CD4-positive, alpha-beta T cell (primary cell): Measurements from ENCODE around the gene FGFRL1. TPM values are rescaled to one million over a fixed set of nuclear protein-coding genes. Genes with fewer than 3 reads are reported as not detected.

Experiments used
- ATAC-seq: fragments of 200-7000 bp; cut with Tn5 transposase; one replicate; pipeline ENCODE4 v1.10.0; 2022; ENCODE audit warnings: mild to moderate bottlenecking; ENCODE audit not compliant: poor library complexity
- CTCF ChIA-PET: fragments of 350-600 bp; sonication (Branson Sonifier 250); formaldehyde crosslinking; loops from one replicate; lab custom pipeline; 2021; ENCODE audit warnings: antibody characterized with exemption, inconsistent platforms; lab: Charles Lee
- POLR2A ChIA-PET: fragments of 350-600 bp; sonication (Branson Sonifier 250); formaldehyde crosslinking; loops from one replicate; lab custom pipeline; 2021; ENCODE audit warnings: antibody characterized with exemption, inconsistent platforms; lab: Charles Lee
- DNase-seq, 14 experiments: peaks; one replicate each; pipeline ENCODE4 v3.0.0-alpha.2; 2013 to 2020; ENCODE audit warnings: mixed read lengths in 2 of 14
- H3K27ac ChIP-seq, 2 donors: one replicate each; pipeline versions ENCODE4 v1.5.1 to v1.7.0; 2013; ENCODE audit warnings: low read length in 2 of 2, low read depth in 1 of 2, mild to moderate bottlenecking in 1 of 2
- H3K27me3 ChIP-seq, 2 experiments: 1 replicate in 1 of 2; 2 replicates in 1 of 2; pipeline versions ENCODE4 v1.6.1 to v1.7.0; 2013; ENCODE audit warnings: low read length in 2 of 2, control low read depth in 1 of 2, mild to moderate bottlenecking in 1 of 2, moderate library complexity in 1 of 2; ENCODE audit not compliant: insufficient read depth in 2 of 2, control insufficient read depth in 1 of 2
- H3K36me3 ChIP-seq: one replicate; pipeline ENCODE4 v1.6.1; 2013; ENCODE audit warnings: low read length, control low read depth; ENCODE audit not compliant: insufficient read depth
- H3K4me1 ChIP-seq: one replicate; pipeline ENCODE4 v1.6.1; 2013; ENCODE audit warnings: low read length, control low read depth; ENCODE audit not compliant: insufficient read depth
- H3K4me3 ChIP-seq: one replicate; pipeline ENCODE4 v1.5.1; 2013; ENCODE audit warnings: mild to moderate bottlenecking, low read length, moderate library complexity
- H3K9me3 ChIP-seq, 2 experiments: 1 replicate in 1 of 2; 2 replicates in 1 of 2; pipeline versions ENCODE4 v1.6.1 to v1.7.0; 2013; ENCODE audit warnings: low read length in 2 of 2, mild to moderate bottlenecking in 2 of 2, control low read depth in 1 of 2, moderate library complexity in 1 of 2; ENCODE audit not compliant: control insufficient read depth in 1 of 2, insufficient read depth in 1 of 2
- H3K27ac Mint-ChIP-seq: one replicate; pipeline ENCODE4 v1.8.0; 2020; ENCODE audit warnings: mixed read lengths
- H3K27me3 Mint-ChIP-seq: one replicate; pipeline ENCODE4 v1.8.0; 2021; ENCODE audit warnings: mixed read lengths
- H3K36me3 Mint-ChIP-seq: one replicate; pipeline ENCODE4 v1.8.0; 2021; ENCODE audit warnings: low read depth, mixed read lengths
- H3K4me1 Mint-ChIP-seq: one replicate; pipeline ENCODE4 v1.8.0; 2021; ENCODE audit warnings: low read depth, mixed read lengths
- H3K4me3 Mint-ChIP-seq: one replicate; pipeline ENCODE4 v1.8.0; 2020; ENCODE audit warnings: mild to moderate bottlenecking, mixed read lengths
- H3K9me3 Mint-ChIP-seq: one replicate; pipeline ENCODE4 v1.8.0; 2020; ENCODE audit warnings: mixed read lengths
- intact Hi-C, 2 experiments: fragments of 100-400 bp; cut with DNase I in 1 of 2; cut with micrococcal nuclease in 1 of 2; formaldehyde crosslinking; loops; one replicate each; pipeline versions ENCODE4 v1.15.1 to v1.9.0; 2023 to 2025; cut with DNase I, micrococcal nuclease
- total RNA-seq, 174 experiments: library from RNA in 2 of 174; stranded (reverse) in 2 of 174; gene quantifications; one replicate each; pipeline ENCODE4 v1.2.3 and lab custom pipeline; 2021 to 2026
- TF ChIP-seq, protein P1 (sequence below): fragments of 200-600 bp; IDR thresholded peaks from one replicate; pipeline ENCODE4 v1.8.0; 2022; ENCODE audit warnings: antibody characterized with exemption, mild to moderate bottlenecking

Gene FGFRL1
- total RNA-seq, 2 experiments from 2014 or later = 21.8 to 25.0 TPM

DNA sequence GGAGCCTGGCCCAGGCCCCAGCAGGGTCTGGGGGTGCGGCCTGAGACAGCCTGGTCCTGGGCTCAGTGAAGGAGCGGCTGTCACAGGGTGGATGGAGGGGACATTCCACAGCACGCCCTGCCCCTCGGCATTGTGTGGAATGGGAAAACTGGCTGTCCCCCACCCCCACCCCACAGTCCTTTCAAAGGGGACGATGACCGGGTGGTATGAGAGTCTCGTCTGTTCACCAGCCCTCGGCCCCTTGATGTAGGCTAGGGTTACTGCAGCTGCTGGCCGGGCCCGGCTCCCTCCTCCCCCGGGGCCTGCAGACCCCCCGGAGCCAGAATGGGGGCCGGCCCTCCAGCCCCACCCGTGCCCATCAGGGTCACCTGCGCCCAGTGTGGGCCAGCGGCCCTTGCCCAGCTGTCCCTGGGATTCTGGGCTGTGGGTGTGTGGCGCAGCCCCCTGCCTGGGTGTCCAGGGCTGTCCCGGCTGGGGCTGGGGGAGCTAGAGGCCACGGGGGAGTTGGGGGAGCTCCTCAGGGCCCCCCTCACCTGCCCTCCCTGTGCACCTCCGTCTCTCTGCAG lies 11.7 kb downstream of the FGFRL1 start:
- peaks cover 10% of the 10 kb centered on the region for H3K36me3 Mint-ChIP-seq
- no peak overlapping the region for H3K27ac ChIP-seq
- H3K27ac Mint-ChIP-seq = no peak overlapping the region
- H3K4me3 ChIP-seq = no peak overlapping the region
- TF ChIP-seq, protein P1, sequence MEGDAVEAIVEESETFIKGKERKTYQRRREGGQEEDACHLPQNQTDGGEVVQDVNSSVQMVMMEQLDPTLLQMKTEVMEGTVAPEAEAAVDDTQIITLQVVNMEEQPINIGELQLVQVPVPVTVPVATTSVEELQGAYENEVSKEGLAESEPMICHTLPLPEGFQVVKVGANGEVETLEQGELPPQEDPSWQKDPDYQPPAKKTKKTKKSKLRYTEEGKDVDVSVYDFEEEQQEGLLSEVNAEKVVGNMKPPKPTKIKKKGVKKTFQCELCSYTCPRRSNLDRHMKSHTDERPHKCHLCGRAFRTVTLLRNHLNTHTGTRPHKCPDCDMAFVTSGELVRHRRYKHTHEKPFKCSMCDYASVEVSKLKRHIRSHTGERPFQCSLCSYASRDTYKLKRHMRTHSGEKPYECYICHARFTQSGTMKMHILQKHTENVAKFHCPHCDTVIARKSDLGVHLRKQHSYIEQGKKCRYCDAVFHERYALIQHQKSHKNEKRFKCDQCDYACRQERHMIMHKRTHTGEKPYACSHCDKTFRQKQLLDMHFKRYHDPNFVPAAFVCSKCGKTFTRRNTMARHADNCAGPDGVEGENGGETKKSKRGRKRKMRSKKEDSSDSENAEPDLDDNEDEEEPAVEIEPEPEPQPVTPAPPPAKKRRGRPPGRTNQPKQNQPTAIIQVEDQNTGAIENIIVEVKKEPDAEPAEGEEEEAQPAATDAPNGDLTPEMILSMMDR = no peak
- no peak overlapping the region for H3K4me3 Mint-ChIP-seq
- no peaks in the 10 kb centered on the region for H3K9me3 Mint-ChIP-seq
- intact Hi-C loops = no loop called here
- DNase-seq (no peak), ATAC-seq (no peak)
- peaks cover 17% of the 10 kb centered on the region for H3K4me1 Mint-ChIP-seq
- H3K27me3 ChIP-seq = no peaks in the 10 kb centered on the region
- peaks cover 4% of the 10 kb centered on the region for H3K36me3 ChIP-seq
- ChIA-PET POLR2A (no interaction called here), CTCF (no interaction called here)
- peaks cover 0 to 8% of the 10 kb centered on the region in 2 experiments for H3K9me3 ChIP-seq
- H3K27me3 Mint-ChIP-seq = no peaks in the 10 kb centered on the region
- H3K4me1 ChIP-seq = peaks cover 21% of the 10 kb centered on the region

DNA sequence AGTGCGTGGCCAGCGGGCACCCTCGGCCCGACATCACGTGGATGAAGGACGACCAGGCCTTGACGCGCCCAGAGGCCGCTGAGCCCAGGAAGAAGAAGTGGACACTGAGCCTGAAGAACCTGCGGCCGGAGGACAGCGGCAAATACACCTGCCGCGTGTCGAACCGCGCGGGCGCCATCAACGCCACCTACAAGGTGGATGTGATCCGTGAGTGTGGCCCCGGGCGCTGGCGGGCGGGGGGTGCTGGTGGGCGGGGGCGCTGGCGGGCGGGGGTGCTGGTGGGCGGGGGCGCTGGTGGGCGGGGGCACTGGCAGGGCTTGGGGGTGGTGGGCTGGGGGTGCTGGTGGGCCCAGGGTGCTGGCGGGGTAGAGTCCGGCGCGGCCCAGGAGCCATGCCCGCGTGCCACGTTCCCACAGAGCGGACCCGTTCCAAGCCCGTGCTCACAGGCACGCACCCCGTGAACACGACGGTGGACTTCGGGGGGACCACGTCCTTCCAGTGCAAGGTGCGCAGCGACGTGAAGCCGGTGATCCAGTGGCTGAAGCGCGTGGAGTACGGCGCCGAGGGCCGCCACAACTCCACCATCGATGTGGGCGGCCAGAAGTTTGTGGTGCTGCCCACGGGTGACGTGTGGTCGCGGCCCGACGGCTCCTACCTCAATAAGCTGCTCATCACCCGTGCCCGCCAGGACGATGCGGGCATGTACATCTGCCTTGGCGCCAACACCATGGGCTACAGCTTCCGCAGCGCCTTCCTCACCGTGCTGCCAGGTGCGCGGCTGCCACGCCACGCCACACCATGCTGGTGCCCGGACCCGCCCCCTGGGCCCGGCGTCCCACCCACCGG lies 12.7 kb downstream of the FGFRL1 start:
- H3K27ac Mint-ChIP-seq = no peak overlapping the region
- DNase-seq (no peak), ATAC-seq (no peak)
- POLR2A ChIA-PET = no interaction called here
- H3K4me1 ChIP-seq = peaks cover 20% of the 10 kb centered on the region
- H3K4me3 ChIP-seq = no peak overlapping the region
- CTCF ChIA-PET = no interaction called here
- peaks cover 4% of the 10 kb centered on the region for H3K36me3 ChIP-seq
- no peak overlapping the region for H3K4me3 Mint-ChIP-seq
- peaks cover 0 to 8% of the 10 kb centered on the region in 2 experiments for H3K9me3 ChIP-seq
- no peaks in the 10 kb centered on the region for H3K27me3 Mint-ChIP-seq
- H3K4me1 Mint-ChIP-seq = peaks cover 17% of the 10 kb centered on the region
- H3K36me3 Mint-ChIP-seq = peaks cover 10% of the 10 kb centered on the region
- no peak overlapping the region for H3K27ac ChIP-seq
- intact Hi-C loops = no loop called here
- no peaks in the 10 kb centered on the region for H3K27me3 ChIP-seq
- TF ChIP-seq, protein P1 = no peak
- no peaks in the 10 kb centered on the region for H3K9me3 Mint-ChIP-seq

DNA sequence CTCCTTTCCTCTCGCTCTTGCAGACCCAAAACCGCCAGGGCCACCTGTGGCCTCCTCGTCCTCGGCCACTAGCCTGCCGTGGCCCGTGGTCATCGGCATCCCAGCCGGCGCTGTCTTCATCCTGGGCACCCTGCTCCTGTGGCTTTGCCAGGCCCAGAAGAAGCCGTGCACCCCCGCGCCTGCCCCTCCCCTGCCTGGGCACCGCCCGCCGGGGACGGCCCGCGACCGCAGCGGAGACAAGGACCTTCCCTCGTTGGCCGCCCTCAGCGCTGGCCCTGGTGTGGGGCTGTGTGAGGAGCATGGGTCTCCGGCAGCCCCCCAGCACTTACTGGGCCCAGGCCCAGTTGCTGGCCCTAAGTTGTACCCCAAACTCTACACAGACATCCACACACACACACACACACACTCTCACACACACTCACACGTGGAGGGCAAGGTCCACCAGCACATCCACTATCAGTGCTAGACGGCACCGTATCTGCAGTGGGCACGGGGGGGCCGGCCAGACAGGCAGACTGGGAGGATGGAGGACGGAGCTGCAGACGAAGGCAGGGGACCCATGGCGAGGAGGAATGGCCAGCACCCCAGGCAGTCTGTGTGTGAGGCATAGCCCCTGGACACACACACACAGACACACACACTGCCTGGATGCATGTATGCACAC lies 13.6 kb downstream of the FGFRL1 start:
- Mint-ChIP-seq H3K27ac (peak overlapping the region; percentile 65), H3K9me3 (no peaks in the 10 kb centered on the region), H3K4me1 (peaks cover 13% of the 10 kb centered on the region), H3K4me3 (no peak overlapping the region), H3K27me3 (no peaks in the 10 kb centered on the region), H3K36me3 (peaks cover 10% of the 10 kb centered on the region)
- intact Hi-C loops = no loop called here
- ATAC-seq (no peak), DNase-seq (no peak)
- H3K27me3 ChIP-seq = no peaks in the 10 kb centered on the region
- H3K36me3 ChIP-seq = peaks cover 4% of the 10 kb centered on the region
- peaks cover 0 to 8% of the 10 kb centered on the region in 2 experiments for H3K9me3 ChIP-seq
- CTCF ChIA-PET = no interaction called here
- TF ChIP-seq, protein P1 = no peak
- POLR2A ChIA-PET = no interaction called here
- H3K4me3 ChIP-seq = no peak overlapping the region
- no peak overlapping the region for H3K27ac ChIP-seq
- H3K4me1 ChIP-seq = peaks cover 12% of the 10 kb centered on the region
